Activated CD8-positive, alpha-beta memory T cell treated with anti-CD3 and anti-CD28 coated beads, Interleukin-2, amount 50 U/mL, for 24 hours (primary cell): ENCODE results near the gene GLB1L2.

Experiments
- DNase-seq: peaks from one replicate; pipeline ENCODE4 v3.0.0-alpha.2; 2020; ENCODE audit errors: extremely low read depth

The GLB1L2 gene

DNA sequence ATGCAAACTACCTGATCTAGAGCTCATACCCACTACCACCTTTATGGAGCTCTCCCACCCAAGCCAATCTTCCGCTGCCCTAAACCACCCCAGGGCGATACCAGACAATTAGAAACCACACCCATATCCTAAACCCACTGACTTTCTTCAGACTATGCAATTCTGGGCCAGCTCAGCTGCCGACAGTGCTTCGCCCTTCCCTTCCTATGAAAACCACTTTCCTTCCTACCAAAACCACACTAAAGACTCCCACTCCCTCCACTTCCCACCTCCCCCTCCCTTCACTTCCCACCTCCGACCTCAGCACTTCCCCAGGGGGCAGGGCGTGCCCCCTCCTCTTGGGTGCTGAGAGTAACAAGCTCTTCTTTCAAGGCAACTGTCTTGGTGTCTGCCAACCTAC, 55.2 kb downstream of the GLB1L2 start:
- DNase-seq: no peak

DNA sequence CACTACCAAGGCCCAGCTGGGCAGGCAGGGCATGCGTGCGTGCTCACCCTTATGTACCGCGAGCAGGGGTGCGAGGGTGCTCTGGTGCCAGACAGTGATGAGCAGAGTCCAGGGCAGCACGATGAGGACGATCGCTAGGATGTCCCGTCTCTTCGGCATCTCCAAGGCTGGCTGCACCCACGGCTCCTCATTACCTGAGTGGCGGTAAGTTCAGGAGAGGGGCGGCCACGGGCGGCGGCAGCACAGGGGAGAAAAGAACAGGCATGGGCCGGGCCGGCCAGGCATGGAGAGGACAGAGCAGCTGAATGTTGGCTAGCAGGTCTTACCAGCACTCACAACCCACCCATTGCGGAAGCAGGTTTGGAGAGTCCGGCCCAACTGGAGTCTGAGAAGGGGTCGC, 55.7 kb downstream of the GLB1L2 start:
- no peak for DNase-seq

DNA sequence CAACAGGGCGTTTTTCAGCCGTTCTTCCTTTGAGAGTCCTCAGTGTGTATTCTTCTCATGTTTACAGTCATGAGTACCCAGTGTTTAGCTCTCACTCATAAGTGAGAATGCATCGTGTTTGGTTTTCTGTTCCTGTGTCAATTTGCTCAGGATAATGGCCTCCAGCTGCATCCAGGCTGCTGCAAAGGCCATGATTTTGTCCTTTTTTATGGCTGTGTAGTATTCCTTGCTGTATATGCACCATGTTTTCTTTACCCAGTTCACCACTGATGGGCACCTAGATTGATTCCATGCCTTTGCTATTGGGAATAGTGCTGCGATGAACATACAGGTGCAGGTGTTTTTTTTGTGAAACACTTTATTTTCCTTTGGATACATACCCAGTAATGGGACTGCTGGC, 56.8 kb downstream of the GLB1L2 start:
- no peak for DNase-seq

DNA sequence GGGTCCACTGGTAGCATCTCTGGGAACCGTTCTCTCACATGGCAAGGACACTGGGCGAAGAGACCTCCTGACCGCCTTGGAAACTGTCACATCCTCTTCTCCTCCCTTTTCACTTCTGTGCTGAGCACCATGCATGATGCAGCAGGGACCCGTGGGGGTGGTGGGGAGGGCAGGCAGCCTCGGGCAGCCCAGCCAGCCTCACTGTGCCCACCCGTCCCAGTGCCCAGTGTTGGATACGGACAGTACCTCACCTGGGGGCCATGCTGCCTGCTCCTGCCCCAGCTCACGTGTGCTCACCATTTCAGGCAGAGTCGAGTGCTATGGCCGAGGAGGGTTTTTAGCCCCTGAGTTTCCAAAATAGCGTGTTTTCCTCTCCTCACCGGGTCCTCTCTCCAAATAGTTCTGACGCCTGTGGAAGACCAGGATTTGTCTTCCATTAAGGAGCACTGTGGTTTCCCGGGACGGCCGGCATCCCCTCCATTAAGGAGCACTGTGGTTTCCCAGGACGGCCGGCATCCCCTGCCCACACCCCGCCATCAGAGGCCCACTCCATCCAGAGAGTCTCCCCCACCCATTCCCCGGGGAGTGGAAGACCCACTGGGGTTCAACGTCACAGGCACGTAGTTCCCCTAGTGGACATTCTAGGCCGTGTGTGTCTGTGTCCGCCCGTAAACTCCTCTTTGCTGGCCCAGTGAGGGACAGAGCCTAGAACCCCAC, 57.8 kb downstream of the GLB1L2 start:
- DNase-seq: no peak

DNA sequence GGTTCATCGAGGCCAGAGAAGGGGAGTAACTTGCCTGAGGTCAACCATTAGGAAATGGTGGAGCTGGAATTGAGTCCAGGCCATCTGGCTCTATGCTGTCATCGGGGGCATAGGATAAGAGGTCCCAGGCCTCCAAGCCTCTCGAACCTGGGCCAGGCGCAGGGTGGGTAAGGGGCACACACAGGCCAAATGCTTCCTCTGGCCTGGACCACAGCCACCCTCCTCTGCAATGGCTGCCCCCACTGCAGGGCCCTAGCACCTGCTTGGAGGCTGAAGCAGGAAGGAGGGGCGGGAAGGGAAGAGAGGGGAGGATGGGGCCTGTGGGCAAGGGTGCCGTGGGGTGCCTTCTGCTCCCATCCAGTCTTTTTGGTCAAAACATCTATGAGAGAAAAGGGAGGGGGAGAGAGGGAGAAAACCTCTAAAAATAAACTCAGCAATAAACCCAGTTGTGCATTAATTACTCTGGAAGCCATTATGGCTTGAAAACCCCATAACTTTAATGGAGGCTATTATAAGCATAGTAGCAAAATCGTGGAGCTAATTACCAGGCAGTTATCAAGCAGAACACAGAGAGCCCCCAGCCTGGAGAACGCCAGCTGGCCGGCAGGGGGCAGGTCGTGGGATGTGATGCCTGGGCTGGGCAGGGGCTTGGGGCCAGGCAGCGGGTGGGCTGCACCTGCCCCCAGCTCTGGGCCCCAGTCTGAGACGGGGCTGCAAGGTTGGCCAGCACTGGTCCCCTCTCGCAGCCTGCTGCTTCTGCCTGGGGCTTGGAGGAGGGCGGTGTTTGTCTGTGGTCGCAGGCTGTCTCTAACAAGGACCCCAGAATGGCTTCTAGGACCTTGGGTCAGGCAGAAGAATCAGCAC, 59.1 kb downstream of the GLB1L2 start:
- no peak for DNase-seq

DNA sequence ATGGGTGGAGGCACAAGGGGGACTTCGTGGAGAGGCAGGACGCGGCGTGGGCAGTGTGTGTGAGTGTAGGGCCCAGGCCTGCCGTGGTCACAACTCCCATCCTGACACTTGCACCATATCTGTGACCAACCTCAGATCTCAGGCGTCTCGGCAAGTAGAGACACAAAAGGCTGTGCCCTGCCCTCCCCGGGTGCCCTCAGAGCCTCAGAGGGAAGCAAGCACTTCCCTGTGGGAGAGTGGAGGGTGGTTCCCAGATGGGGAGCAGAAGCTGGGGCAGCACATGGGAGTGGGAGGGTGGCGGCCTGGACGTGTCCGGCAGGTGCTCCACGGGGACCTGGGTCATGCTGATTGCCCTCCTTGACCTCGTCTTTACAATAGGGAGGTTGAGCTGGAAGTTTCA, 59.9 kb downstream of the GLB1L2 start:
- no peak for DNase-seq

DNA sequence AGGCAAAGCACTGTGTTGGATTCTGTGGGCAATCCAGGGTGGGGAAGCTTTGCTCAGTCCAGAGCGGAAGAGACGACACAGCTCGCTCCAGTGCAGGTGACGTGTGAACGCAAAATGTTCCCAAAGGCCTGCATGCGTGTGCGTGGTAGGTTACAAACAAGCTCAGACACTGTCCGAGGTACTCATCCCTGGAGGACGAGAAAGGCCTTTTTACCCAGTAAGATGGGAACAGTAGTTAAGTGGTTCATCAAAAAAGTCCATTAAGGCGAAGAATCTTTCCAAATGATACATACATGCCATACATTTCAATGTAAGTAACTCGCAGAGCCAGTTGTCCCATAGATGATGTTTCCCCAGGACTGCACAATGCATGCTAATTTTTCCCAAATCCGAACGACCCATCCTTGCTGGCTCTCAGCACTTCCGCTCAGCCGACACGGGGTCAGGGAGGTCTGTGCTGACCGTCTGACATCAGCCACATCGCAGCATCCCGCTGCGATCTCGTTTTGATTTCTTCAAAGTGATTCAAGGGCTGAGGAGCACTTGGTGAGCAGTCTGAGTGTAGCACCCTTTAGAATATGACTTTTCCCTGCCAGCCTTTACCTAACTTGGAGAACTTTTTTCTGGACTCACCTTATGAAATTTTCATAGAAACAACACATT, 61.3 kb downstream of the GLB1L2 start:
- DNase-seq: no peak

DNA sequence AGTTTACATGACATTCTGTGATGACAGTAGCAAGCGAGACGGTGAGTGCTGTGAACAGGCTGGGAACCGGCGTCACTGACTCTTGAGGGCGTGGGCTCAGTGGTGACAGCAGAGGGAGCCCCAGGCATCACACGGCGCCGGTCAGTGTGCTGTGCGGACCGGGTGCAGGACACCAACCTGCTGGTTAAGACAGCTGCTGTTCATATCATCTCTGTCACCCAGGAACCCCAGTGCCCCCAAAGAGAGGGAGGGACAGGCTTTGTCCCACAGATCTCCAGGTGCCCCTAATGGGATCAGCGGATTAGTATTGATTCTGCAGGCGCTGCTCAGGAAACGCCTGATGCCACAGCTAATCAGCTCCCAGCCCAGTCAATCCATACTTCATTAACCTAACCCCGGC, 61.9 kb downstream of the GLB1L2 start:
- no peak for DNase-seq

DNA sequence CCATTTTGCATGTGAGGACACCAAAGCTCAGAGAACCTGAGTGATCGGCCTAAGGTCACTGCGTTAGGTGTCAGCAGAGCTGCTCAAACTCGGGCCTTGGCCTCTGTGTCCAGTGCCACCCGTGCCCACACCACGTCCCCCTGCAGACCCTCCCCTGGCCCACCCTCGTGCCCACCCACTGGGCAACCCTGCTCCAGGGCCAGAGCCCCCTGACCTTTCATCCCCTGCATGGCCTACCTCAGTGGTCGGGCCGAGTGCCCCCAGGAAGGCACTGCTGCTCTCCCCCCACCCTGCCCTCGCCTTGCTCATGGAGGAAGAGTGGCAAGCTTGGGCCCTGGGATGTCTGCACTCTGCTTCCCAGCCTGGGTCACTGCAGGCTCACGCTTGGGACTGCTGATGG, 62.5 kb downstream of the GLB1L2 start:
- no peak for DNase-seq

DNA sequence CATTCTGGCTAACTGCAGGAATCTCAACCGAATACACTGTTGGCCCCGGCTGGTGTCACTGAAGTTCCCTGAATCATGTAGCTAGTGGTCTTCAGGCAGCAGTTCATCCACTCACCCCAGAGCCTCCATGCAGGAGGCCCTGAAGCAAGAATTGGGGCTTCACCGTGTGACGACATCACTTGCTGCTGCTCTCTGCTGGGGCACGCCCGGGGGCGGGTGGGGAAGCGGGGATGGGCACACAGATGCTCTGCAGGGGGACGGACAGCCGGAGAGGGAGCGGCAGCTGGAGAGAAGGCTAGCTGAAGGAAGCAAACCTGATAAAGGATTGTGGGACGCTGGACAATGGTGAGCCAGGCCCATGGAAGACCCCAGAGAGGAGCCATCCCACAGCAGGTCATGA, 63.2 kb downstream of the GLB1L2 start:
- DNase-seq: no peak

DNA sequence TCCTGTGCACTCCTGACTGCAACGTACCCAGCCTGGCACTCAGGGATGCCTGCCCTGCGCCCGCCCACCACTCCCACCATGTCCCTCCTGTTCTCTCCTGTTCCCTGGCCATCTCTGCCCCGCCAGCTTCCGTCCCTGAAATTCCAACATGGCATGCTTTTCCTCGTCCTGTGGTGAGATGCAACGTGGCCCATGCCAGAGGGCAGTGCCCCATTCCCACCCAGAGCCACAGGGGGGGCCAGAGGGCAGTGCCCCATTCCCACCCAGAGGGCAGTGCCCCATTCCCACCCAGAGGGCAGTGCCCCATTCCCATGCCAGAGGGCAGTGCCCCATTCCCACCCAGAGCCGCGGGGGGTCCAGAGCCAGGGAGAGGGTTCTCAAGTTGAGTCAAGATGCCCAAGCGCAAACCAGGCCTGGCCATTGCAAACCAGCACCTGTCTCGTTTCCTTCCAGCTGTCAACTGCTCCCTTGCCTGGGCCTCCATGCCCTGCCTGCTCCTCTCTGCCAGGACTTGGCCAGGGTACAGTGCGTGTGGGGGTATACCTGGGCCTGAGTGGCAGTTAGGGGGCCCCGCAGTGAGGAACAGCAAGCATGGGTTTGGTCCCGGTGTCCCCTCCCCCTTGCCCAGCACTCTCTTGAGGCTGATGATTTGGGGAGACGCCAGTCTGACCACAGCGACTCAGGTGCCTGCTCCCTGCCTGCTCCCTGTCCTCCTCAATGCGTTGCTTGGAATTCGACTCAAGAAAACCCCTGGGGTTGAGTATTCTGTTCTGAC, 65.7 kb downstream of the GLB1L2 start:
- DNase-seq: no peak

DNA sequence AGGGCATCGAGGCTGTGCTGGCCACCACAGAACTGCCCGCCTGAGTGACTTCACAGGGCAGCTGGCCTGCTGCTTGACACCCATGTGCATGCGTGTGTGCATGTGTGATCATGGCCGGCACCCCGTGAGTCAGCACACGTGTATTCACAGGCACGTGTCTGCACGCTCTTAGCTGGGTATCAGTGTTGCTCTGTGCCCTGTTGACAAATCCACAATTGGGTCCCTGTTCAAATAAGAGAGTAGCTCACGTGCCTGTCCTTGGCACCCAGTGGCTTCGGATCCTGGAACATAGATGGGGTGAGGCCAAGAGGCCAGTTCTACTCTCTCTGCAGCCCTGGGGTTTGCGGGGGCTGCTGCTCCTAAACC, 66.3 kb downstream of the GLB1L2 start:
- DNase-seq: no peak

DNA sequence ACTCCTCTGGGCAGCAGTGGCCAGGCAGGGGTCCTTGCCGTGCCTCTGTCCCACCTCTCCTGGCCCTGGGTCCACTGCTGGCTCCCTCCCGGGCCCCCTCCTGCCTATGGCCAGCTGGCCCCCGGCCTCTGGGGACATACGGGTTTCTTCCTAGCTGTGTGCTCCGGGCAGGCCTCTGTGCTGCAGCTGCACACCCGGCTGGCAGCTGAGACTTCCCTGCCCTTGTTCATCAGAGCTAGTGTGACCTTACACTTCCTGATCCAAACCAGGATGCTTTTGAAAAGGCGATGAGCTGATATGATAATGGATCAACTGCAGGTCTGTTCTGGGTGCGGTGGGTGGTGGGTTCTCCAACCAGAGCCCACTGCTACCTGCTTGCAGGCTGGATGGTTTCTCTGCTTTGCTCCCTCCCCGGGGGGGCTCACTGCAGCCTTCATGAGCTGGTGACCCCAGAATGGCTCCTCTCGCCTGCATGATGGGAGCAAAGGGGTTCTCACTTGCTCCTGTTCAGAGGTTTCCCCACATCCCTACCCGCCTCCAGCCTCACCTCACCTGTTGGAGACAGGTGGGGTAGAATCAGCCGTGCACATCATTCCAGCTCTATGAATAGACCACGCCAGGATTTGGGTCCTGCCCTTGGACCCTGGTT, 67.0 kb downstream of the GLB1L2 start:
- DNase-seq: no peak

DNA sequence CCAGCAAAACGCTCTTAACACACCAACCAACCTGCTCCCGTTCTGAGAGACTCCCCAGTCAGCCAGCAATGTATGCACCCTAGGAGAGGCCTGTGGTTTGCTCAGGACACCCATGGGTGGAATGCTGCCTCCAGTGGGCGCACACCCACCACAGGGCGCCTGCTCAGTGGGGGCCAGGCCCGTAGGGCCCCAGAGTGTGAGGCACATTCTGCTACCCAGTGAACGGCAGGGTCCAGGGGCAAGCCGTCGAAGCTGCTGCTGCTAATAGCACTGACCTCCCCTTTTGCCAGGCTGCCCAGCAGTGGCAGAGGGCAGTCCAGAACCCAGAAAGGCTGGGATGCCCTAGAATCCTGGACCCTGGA, 67.5 kb downstream of the GLB1L2 start:
- DNase-seq: no peak

DNA sequence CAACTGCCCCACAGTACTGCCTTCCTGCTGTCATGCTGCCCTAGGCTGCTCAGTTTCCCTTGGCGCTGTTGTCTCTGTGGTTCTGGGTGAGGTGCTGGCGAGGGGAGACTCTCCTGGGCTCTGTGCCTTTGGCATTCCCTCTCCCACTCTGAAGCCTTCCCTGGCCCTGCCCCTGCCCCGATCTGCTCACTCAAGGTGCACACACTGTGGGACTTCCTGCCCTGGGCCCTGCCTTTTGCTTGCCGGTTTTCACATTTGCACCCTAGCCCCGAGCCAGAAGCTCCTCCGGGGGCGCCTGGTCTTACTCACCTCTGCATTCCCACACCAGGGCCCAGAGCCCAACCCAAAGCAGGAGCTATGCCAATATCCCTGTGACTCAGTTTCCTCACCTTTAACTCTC, 68.2 kb downstream of the GLB1L2 start:
- DNase-seq: no peak

DNA sequence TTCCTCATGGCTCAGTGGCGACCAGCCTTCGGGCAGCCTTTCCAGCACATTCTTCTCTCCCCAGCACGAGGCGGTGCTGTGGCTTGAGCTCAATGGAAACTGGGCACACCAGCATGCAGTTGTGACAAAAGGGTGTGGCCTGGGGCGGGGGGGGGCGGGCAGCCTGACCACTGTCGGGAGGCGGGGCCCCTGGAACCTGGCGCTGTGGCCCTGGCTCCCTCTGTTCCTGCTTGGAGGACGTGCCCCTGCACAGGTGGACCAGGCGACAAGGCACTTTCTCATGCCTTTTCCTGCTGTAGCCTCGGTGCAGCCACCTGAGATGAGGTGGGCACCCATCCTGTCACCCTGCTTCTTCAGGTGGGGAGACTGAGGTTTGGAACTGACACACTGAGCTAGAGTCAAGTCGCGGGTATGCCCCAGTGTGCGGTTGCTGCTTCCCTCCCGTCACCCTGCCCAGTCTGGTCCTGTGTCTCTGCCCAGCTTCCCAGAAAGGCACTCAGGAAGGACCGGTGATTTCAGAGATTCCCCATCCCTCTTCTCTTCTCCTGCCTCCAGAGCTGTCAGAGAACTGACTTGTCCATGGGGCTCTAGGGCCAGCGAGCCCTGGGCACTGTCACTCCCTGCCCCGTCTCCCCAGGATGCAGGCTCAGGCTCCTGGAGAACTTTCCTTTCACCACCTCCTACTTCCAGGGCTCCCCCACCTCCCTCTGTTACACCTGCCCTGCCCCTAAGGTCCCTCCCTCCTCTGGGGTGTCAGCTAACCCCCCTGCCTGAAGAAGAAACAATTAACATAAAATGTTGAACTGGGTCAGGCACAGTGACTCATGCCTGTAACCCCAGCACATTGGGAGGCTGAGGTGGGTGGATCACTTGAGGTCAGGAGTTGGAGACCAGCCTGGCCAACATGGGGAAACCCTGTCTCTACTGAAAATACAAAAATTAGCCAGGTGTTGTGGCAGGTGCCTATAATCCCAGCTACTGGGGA, 70.3 kb downstream of the GLB1L2 start:
- no peak for DNase-seq

DNA sequence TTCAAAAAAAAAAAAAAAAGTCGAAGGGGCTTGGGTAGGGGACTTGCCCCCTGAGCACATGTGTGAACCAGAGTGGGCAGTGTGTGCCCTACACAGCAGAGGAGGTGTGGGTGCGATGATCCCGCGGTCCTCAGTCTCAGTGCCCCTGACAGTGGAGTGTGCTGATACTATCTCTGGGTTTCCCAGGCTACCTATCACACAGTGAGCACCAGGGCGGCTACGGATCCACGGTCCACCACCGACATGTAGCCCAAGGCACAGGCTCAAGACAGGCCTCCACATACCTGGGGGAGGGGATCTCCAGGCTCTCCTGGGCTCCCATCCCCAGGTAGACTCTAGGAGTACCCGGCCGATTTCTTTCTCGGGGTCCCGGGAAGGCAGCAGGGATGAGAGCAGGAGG, 71.1 kb downstream of the GLB1L2 start:
- no peak for DNase-seq

DNA sequence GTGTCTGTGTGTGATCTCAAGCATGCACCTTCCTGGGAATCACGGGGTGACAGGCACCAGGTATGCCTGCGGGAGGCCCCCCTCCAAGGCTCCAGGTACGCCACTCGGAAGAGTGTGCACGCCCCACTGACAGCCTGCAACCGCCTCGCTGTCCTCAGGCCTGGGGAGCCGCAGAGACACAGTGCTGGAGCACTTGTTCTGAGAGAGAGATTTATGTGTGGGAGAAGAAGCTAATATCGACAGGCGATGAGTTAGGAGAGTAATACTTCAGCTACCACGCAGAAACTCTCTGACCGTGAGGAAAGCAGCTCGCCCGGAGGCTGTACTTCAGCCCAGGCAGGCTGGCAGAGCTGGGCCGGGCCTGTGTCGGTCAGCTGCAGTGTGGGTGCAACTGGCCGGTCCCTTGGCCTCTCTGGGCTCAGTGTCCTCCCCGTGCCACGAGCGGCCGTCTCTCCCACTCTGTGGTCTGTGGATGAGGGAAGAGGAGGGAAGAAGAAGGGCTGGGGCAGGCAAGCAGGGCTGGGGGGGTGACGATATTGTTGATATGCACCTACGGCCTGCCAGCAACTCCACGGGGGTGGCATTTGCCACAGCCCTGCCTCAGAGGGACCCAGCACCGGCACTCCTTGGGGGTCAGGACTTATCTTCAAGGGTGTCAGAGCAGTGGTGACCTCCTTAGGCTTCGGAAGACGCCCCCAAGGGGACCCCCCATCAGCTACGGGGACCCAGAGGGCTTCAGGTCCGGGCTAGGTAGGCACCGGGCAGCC, 73.0 kb downstream of the GLB1L2 start:
- no peak for DNase-seq

DNA sequence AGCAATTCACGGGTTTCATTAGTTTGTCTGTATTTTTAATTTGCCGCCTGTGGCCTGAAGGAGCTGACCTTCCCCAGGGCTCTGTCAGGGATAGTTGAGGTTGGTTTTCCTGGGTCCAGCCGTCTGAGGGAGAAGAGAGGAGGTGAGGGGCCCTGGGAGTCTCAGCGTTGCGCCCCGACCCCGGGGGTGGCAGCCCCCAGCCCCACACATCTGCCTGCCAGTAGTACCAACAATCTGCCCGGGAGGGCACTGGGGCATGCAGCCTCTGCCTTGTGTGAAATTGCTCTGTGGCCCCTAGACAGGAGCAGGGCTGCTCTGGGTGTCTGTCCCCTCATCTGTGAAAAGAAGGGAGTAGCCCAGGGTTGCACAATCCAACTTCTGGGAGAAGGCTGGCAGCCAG, 73.6 kb downstream of the GLB1L2 start:
- DNase-seq: no peak

DNA sequence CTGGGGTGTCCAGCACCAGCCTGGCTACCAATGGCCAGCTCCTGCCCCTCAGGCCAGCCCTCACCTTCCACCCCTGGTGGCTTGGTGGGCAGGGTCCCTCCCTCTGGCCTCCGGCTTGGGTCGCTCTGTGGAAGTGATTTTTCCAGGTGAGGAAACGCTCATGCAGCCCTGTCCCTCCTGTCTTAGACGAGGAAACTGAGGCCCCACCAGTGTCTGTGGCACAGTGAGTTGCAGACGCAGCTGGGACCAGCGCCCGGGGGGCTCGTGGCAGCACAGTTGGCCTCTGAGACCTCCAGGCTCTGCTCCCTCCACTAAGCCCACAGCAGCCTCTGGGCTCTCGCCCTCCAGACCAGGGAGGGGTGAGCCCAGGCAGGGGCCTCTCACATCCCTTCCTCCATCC, 74.1 kb downstream of the GLB1L2 start:
- no peak for DNase-seq
